IPS DF 6.9 (cell line): ENCODE data around the gene RHOXF1.
"Not testable (repeated sequence)": the region's sequence is repeated elsewhere in the genome, so short reads cannot be mapped to it uniquely, and the experiment has no call there.

Experiments used
- DNase-seq: peaks from one replicate; pipeline ENCODE4 v3.0.0-alpha.2; 2013; ENCODE audit warnings: low read depth, low spot score
- H3K27ac ChIP-seq: one replicate; pipeline ENCODE4 v1.5.1; 2013; ENCODE audit warnings: low read length, control low read depth
- H3K27me3 ChIP-seq: 2 replicates; pipeline ENCODE4 v1.6.1; 2013; ENCODE audit warnings: mild to moderate bottlenecking, low read length; ENCODE audit not compliant: control insufficient read depth, insufficient read depth
- H3K36me3 ChIP-seq: 2 replicates; pipeline ENCODE4 v1.6.1; 2013; ENCODE audit warnings: low read length; ENCODE audit not compliant: control insufficient read depth, insufficient read depth
- H3K4me1 ChIP-seq: 2 replicates; pipeline ENCODE4 v1.6.1; 2013; ENCODE audit warnings: low read length; ENCODE audit not compliant: control insufficient read depth, insufficient read depth
- H3K4me3 ChIP-seq: 2 replicates; pipeline ENCODE4 v1.5.1; 2013; ENCODE audit warnings: mild to moderate bottlenecking, low read length
- H3K9me3 ChIP-seq: 2 replicates; pipeline ENCODE4 v1.6.1; 2013; ENCODE audit warnings: low read length, inconsistent platforms; ENCODE audit not compliant: control insufficient read depth, insufficient read depth
- WGBS: extraction: QIAGEN DNeasy Blood & Tissue Kit; methylation state at CpG from one replicate; pipeline ENCODE4 v1.1.7; 2013; ENCODE audit warnings: mixed read lengths, missing lambda C conversion rate; ENCODE audit not compliant: insufficient read length, insufficient coverage; 5-methylcytosine and 5-hydroxymethylcytosine counted together

Gene RHOXF1

DNA sequence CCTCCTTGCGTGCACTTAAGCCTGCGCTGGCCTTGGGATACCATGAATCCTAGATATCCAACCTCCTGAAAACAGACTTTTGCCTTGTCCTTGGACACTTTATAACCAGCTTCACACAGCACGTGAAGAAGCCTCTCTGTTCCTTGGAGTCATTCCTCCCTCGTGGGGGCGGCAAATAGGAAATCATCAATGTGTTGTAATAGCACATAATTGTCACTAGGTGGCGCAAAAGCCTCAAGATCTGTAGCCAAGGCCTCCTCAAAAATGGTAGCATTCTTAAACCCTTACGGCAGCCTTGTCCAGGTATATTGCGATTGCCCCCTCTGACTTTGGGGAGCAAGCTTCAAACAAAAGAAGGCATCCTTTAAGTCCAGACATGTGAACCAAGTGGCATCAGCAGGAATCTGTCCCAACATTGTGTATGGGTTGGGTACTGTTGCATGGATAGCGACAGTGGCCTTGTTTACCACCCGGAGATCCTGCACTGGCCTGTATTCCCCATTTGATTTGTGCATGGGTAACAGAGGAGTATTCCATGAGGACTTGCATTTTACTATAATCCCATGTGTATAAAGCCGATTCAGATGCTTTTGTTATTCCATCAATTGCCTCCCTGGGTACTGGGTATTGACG is 30.0 kb downstream of the RHOXF1 start:
- not testable (repeated sequence) for H3K27me3 ChIP-seq, H3K9me3 ChIP-seq, H3K4me1 ChIP-seq, H3K27ac ChIP-seq, H3K4me3 ChIP-seq, DNase-seq, H3K36me3 ChIP-seq
- WGBS = no CpG with 5 or more reads among the region's 12 CpGs

- not testable (repeated sequence) for H3K27me3 ChIP-seq, H3K4me3 ChIP-seq, H3K9me3 ChIP-seq, H3K4me1 ChIP-seq, H3K36me3 ChIP-seq, DNase-seq, H3K27ac ChIP-seq
- WGBS = no CpG with 5 or more reads among the region's 15 CpGs
These were observed 38.1 kb downstream of the RHOXF1 start, which contains the start of gene RHOXF2B for GRCh38 chrX:120077590-120077989. Gene RHOXF2B (minus strand): TSS chrX:120077690. CDS start chrX:120077552, 138 bp downstream.

- not testable (repeated sequence) for H3K4me1 ChIP-seq, H3K27me3 ChIP-seq, H3K36me3 ChIP-seq, H3K9me3 ChIP-seq, H3K27ac ChIP-seq, H3K4me3 ChIP-seq, DNase-seq
- no CpG with 5 or more reads among the region's 1 CpG for WGBS
These were observed 49.5 kb downstream of the RHOXF1 start for GRCh38 chrX:120066169-120066568.
